H1 (cell line): Measurements from ENCODE around the gene DNAI2. TPM values are rescaled to one million over a fixed set of nuclear protein-coding genes. Genes with fewer than 3 reads are reported as not detected.

Experiments used
- CTCF ChIA-PET: fragments of 300-600 bp; sonication (Branson Sonifier 250); formaldehyde crosslinking; loops from one replicate; lab custom pipeline; 2021; ENCODE audit not compliant: partially characterized antibody; lab: Charles Lee
- POLR2A ChIA-PET: fragments of 300-600 bp; sonication (Branson Sonifier 250); formaldehyde crosslinking; loops from one replicate; lab custom pipeline; 2021; ENCODE audit warnings: inconsistent platforms; ENCODE audit not compliant: partially characterized antibody; lab: Charles Lee
- DNase-seq, 2 experiments: peaks; one replicate each; pipeline versions ENCODE4 v3.0.0 to v3.0.0-alpha.2; 2010 to 2022; ENCODE audit warnings: low spot score in 2 of 2, low read depth in 1 of 2, mixed read lengths in 1 of 2
- FAIRE-seq: peaks from 2 replicates; lab custom pipeline; 2011; peaks lifted over from hg19 to GRCh38; lab: Jason Lieb, UNC
- H2AFZ ChIP-seq: 2 replicates; pipeline ENCODE4 v1.8.1; 2012; ENCODE audit warnings: low read length, inconsistent platforms
- H2AK5ac ChIP-seq: 2 replicates; pipeline ENCODE4 v1.6.1; 2013; ENCODE audit warnings: low read depth, low read length
- H2BK120ac ChIP-seq: replicated peaks from 2 replicates; pipeline ENCODE3; 2013; ENCODE audit warnings: low read depth, low read length, inconsistent platforms
- H2BK12ac ChIP-seq: 2 replicates; pipeline ENCODE4 v1.6.1; 2013; ENCODE audit warnings: low read depth, low read length
- H2BK15ac ChIP-seq: 2 replicates; pipeline ENCODE4 v1.6.1; 2013; ENCODE audit warnings: low read length
- H2BK20ac ChIP-seq: 2 replicates; pipeline ENCODE4 v1.6.1; 2013; ENCODE audit warnings: low read length
- H2BK5ac ChIP-seq: 2 replicates; pipeline ENCODE4 v1.6.1; 2013; ENCODE audit warnings: low read depth, low read length
- H3K14ac ChIP-seq: 2 replicates; pipeline ENCODE4 v1.6.1; 2013; ENCODE audit warnings: inconsistent platforms; ENCODE audit not compliant: insufficient read length
- H3K18ac ChIP-seq: 2 replicates; pipeline ENCODE4 v1.6.1; 2013; ENCODE audit warnings: low read length; ENCODE audit errors: extremely low read depth
- H3K23ac ChIP-seq: 2 replicates; pipeline ENCODE4 v1.6.1; 2013; ENCODE audit warnings: inconsistent platforms; ENCODE audit not compliant: insufficient read length
- H3K23me2 ChIP-seq: 2 replicates; pipeline ENCODE4 v1.6.1; 2013; ENCODE audit warnings: low read depth, low read length
- H3K27ac ChIP-seq: 2 replicates; pipeline ENCODE4 v1.6.1; 2011; ENCODE audit warnings: low read depth, low read length, inconsistent platforms
- H3K27me3 ChIP-seq, 4 experiments: replicated peaks in 1 of 4; 1 replicate in 1 of 4; 2 replicates in 3 of 4; pipeline versions ENCODE4 v1.6.1 to v1.8.1; 2011 to 2013; ENCODE audit warnings: low read length in 3 of 4, mild to moderate bottlenecking in 3 of 4, inconsistent platforms in 2 of 4, mixed read lengths in 2 of 4, moderate library complexity in 1 of 4; ENCODE audit not compliant: control insufficient read depth in 3 of 4, insufficient read depth in 3 of 4; ENCODE audit errors: extremely low read depth in 1 of 4
- H3K36me3 ChIP-seq, 4 experiments: 2 replicates each; pipeline versions ENCODE4 v1.6.1 to v1.8.1; 2011 to 2013; ENCODE audit warnings: mild to moderate bottlenecking in 4 of 4, low read length in 3 of 4, moderate library complexity in 2 of 4, control low read depth in 1 of 4, inconsistent platforms in 1 of 4; ENCODE audit not compliant: insufficient read depth in 4 of 4, control insufficient read depth in 2 of 4
- H3K4ac ChIP-seq: replicated peaks from 2 replicates; pipeline ENCODE3; 2013; ENCODE audit warnings: low read length, low read depth, mixed read lengths, inconsistent platforms; ENCODE audit not compliant: insufficient read length
- H3K4me1 ChIP-seq, 4 experiments: replicated peaks in 1 of 4; 1 replicate in 1 of 4; 2 replicates in 3 of 4; pipeline versions ENCODE4 v1.6.1 to v1.8.1; 2011 to 2013; ENCODE audit warnings: low read length in 3 of 4, inconsistent platforms in 2 of 4, mixed read lengths in 1 of 4; ENCODE audit not compliant: insufficient read depth in 4 of 4, control insufficient read depth in 3 of 4
- H3K4me2 ChIP-seq, 2 experiments: 2 replicates each; pipeline versions ENCODE4 v1.6.1 to v1.8.1; 2011 to 2013; ENCODE audit warnings: low read depth in 2 of 2, low read length in 2 of 2, control low read depth in 1 of 2, inconsistent platforms in 1 of 2, mild to moderate bottlenecking in 1 of 2; ENCODE audit not compliant: insufficient read depth in 1 of 2
- H3K4me3 ChIP-seq, 4 experiments: fragments of 200-600, 300-600 bp in 1 of 4; sonication (generic), shearing (Covaris generic), sonication (Bioruptor Twin) in 1 of 4; 2 replicates each; pipeline versions ENCODE4 v1.5.1 to v1.8.1; 2011 to 2016; ENCODE audit warnings: low read length in 4 of 4, low read depth in 3 of 4, control low read depth in 2 of 4, inconsistent platforms in 2 of 4, mild to moderate bottlenecking in 2 of 4, mixed read lengths in 1 of 4, moderate library complexity in 1 of 4; ENCODE audit not compliant: insufficient read depth in 2 of 4; ENCODE audit errors: extremely low read depth in 1 of 4
- H3K56ac ChIP-seq: replicated peaks from 2 replicates; pipeline ENCODE3; 2013; ENCODE audit warnings: low read depth, mild to moderate bottlenecking, mixed read lengths, low read length, inconsistent platforms; ENCODE audit not compliant: insufficient read length
- H3K79me1 ChIP-seq: 2 replicates; pipeline ENCODE4 v1.6.1; 2013; ENCODE audit warnings: low read depth, low read length, control low read depth
- H3K79me2 ChIP-seq, 2 experiments: 2 replicates each; pipeline versions ENCODE4 v1.6.1 to v1.8.1; 2012 to 2013; ENCODE audit warnings: low read length in 2 of 2, mild to moderate bottlenecking in 2 of 2, inconsistent platforms in 1 of 2; ENCODE audit not compliant: insufficient read depth in 2 of 2, control insufficient read depth in 1 of 2
- H3K9ac ChIP-seq, 4 experiments: replicated peaks in 1 of 4; 1 replicate in 1 of 4; 2 replicates in 3 of 4; pipeline versions ENCODE4 v1.6.1 to v1.8.1; 2011 to 2013; ENCODE audit warnings: low read depth in 3 of 4, low read length in 3 of 4, control low read depth in 2 of 4, mild to moderate bottlenecking in 2 of 4, moderate library complexity in 2 of 4, inconsistent platforms in 1 of 4; ENCODE audit errors: extremely low read depth in 1 of 4
- H3K9me3 ChIP-seq, 2 experiments: 2 replicates each; pipeline versions ENCODE4 v1.6.1 to v1.8.1; 2012 to 2013; ENCODE audit warnings: mild to moderate bottlenecking in 2 of 2, moderate library complexity in 2 of 2, control low read depth in 1 of 2, inconsistent platforms in 1 of 2, low read depth in 1 of 2, low read length in 1 of 2, mixed read lengths in 1 of 2; ENCODE audit not compliant: insufficient read depth in 2 of 2
- H4K20me1 ChIP-seq, 2 experiments: replicated peaks in 1 of 2; 2 replicates each; pipeline versions ENCODE3 to v1.8.1; 2011 to 2013; ENCODE audit warnings: inconsistent platforms in 2 of 2, low read length in 2 of 2, mild to moderate bottlenecking in 1 of 2; ENCODE audit not compliant: insufficient read depth in 2 of 2, control insufficient read depth in 1 of 2
- H4K5ac ChIP-seq: 2 replicates; pipeline ENCODE4 v1.6.1; 2013; ENCODE audit warnings: low read length, low read depth, mixed read lengths, inconsistent platforms; ENCODE audit not compliant: insufficient read length
- H4K8ac ChIP-seq: 2 replicates; pipeline ENCODE4 v1.8.0; 2013; ENCODE audit warnings: mild to moderate bottlenecking, moderate library complexity, low read length, inconsistent platforms; ENCODE audit not compliant: insufficient read depth; ENCODE audit errors: extremely low read depth
- H4K91ac ChIP-seq: replicated peaks from 2 replicates; pipeline ENCODE3; 2013; ENCODE audit warnings: low read length, mixed read lengths, inconsistent platforms; ENCODE audit not compliant: insufficient read length
- BRCA1 ChIP-seq: IDR thresholded peaks from 2 replicates; pipeline ENCODE4 v1.6.1; 2012; ENCODE audit warnings: low read depth, low read length, improper control_type of control experiment
- GABPA ChIP-seq: IDR thresholded peaks from 2 replicates; pipeline ENCODE4 v1.6.1; 2011; ENCODE audit warnings: mild to moderate bottlenecking, low read length, moderate library complexity, borderline replicate concordance; ENCODE audit not compliant: insufficient read depth
- JUND ChIP-seq: IDR thresholded peaks from 2 replicates; pipeline ENCODE4 v1.6.1; 2011; ENCODE audit warnings: mild to moderate bottlenecking, improper control_type of control experiment, low read length
- NANOG ChIP-seq: IDR thresholded peaks from 2 replicates; pipeline ENCODE4 v1.6.1; 2011; ENCODE audit warnings: low read length, low read depth, mild to moderate bottlenecking, inconsistent platforms; ENCODE audit not compliant: insufficient read depth, poor library complexity, severe bottlenecking
- PHF8 ChIP-seq: fragments of 200-600 bp; sonication (generic); conservative IDR thresholded peaks from 2 replicates; pipeline ENCODE4 v1.7.1; 2012; ENCODE audit warnings: low read depth, mild to moderate bottlenecking, inconsistent platforms, low read length, moderate library complexity
- RFX5 ChIP-seq: IDR thresholded peaks from 2 replicates; pipeline ENCODE4 v1.6.1; 2011; ENCODE audit warnings: low read depth, low read length, improper control_type of control experiment, borderline replicate concordance
- RNF2 ChIP-seq: fragments of 200-900, 300-1000 bp; sonication (generic); IDR thresholded peaks from 2 replicates; pipeline ENCODE4 v1.7.1; 2016; ENCODE audit warnings: borderline replicate concordance, low read depth, mild to moderate bottlenecking, antibody characterized with exemption, low read length; ENCODE audit not compliant: poor library complexity, severe bottlenecking; ENCODE audit errors: missing control alignments
- RXRA ChIP-seq: IDR thresholded peaks from 2 replicates; pipeline ENCODE4 v1.6.1; 2011; ENCODE audit warnings: low read depth, mild to moderate bottlenecking, low read length, moderate library complexity; ENCODE audit not compliant: insufficient read depth
- SIX5 ChIP-seq: IDR thresholded peaks from 2 replicates; pipeline ENCODE4 v1.6.1; 2011; ENCODE audit warnings: mild to moderate bottlenecking, low read depth, low read length
- SP4 ChIP-seq: IDR thresholded peaks from 2 replicates; pipeline ENCODE4 v1.6.1; 2012; ENCODE audit warnings: low read length, inconsistent platforms
- TEAD4 ChIP-seq: IDR thresholded peaks from 2 replicates; pipeline ENCODE4 v1.6.1; 2012; ENCODE audit warnings: low read depth, low read length, inconsistent platforms, mixed read lengths
- WGBS, 2 experiments: shearing (Covaris generic) in 1 of 2; methylation state at CpG; one replicate each; pipeline versions ENCODE4 v1.1.6 to v1.1.7; 2013 to 2015; ENCODE audit warnings: low lambda C conversion rate in 2 of 2, mixed read lengths in 2 of 2, inconsistent platforms in 1 of 2, low coverage in 1 of 2, missing lambda C conversion rate in 1 of 2; ENCODE audit not compliant: insufficient replicate concordance in 2 of 2, insufficient coverage in 1 of 2, insufficient read length in 1 of 2; ENCODE audit errors: extremely low coverage in 1 of 2, missing lambda C conversion rate in 1 of 2; 5-methylcytosine and 5-hydroxymethylcytosine counted together
- polyA plus RNA-seq, 7 experiments: library from polyadenylated mRNA; depleted of rRNA in 3 of 7; stranded (reverse) in 5 of 7; unstranded in 2 of 7; fragments of >200 nt in 5 of 7; fragments of 200-250 nt in 2 of 7; gene quantifications; 1 replicate in 5 of 7; 2 replicates in 1 of 7; 4 replicates in 1 of 7; pipeline versions ENCODE4 v1.2.1 to v1.2.3, GENCODE V29; 2011 to 2013; ENCODE audit warnings: missing spikeins in 2 of 7, mixed read lengths in 2 of 7
- total RNA-seq: library from RNA; stranded (reverse); fragmentation: NEBNext Ultra II Directional; extraction: Animal tissue kit (Norgen Biotek cat#: 25700); gene quantifications from 2 replicates; pipeline ENCODE4 v1.2.1, GENCODE V29; 2021

DNAI2 gene
- total and polyA plus RNA-seq, 2 of the 8 experiments (the other 6 are each of a cell fraction or from before 2014, with no cell fraction given), result 0.08 to 0.15 TPM

- Histone ChIP-seq H3K18ac (no peak overlapping the region), H2BK20ac (no peak overlapping the region), H3K79me2 (no peaks in the 10 kb centered on the region), H2BK5ac (no peak overlapping the region), H4K91ac (no peak overlapping the region), H3K36me3 (peaks cover 0 to 10% (median 0%) of the 10 kb centered on the region in 4 experiments; a peak in 1 of 8 replicates), H3K4ac (no peak overlapping the region), H3K4me3 (no peak overlapping the region), H3K27ac (no peak overlapping the region), H2AFZ (no peak overlapping the region), H3K23me2 (peaks cover 2% of the 10 kb centered on the region; the same call in 1 of the 2 replicates), H3K27me3 (peaks cover 16 to 49% (median 33%) of the 10 kb centered on the region in 4 experiments), H4K5ac (no peak overlapping the region), H3K4me1 (peaks cover 0 to 8% (median 6%) of the 10 kb centered on the region in 4 experiments; a peak in 5 of 7 replicates), H2BK120ac (no peak overlapping the region), H4K20me1 (peaks cover 0 to 3% of the 10 kb centered on the region in 2 experiments), H2BK15ac (0 out of 2 replicates have a peak overlapping the region, but pooled peaks have one; percentile 61), H3K23ac (no peak overlapping the region), H2AK5ac (no peak overlapping the region), H3K9ac (no peak overlapping the region), H3K9me3 (no peaks in the 10 kb centered on the region), H2BK12ac (no peak overlapping the region), H3K79me1 (no peaks in the 10 kb centered on the region), H3K4me2 (no peak overlapping the region; a peak in 1 of 4 replicates), H4K8ac (no peak overlapping the region), H3K14ac (no peak overlapping the region), H3K56ac (no peak overlapping the region)
- CTCF ChIA-PET, result interaction anchor here (0.6 to 3.3 kb wide), 12 partner anchors 8 to 133 kb away, joined by 3 to 13 read pairs (median 4); no protein-coding TSS in a partner anchor
- POLR2A ChIA-PET, result interaction anchor here (1.3 kb wide), 1 partner anchor 9 kb away, joined by 3 read pairs; no protein-coding TSS in a partner anchor
- FAIRE-seq (no peak), DNase-seq (no peak)
- WGBS, 2 experiments, result 91% methylated on average over 9 of the region's 10 CpGs; no CpG with 5 or more reads in 1 of the 2 experiments
- TF ChIP-seq BRCA1, result no peak
- no peak for TF ChIP-seq TEAD4
- TF ChIP-seq GABPA, result no peak
- no peak for TF ChIP-seq RFX5
- no peak for TF ChIP-seq SP4
- TF ChIP-seq RXRA, result no peak
- no peak for TF ChIP-seq SIX5
- TF ChIP-seq PHF8, result no peak
- no peak for TF ChIP-seq JUND
- TF ChIP-seq NANOG, result no peak
- no peak for TF ChIP-seq RNF2
Measured at GRCh38 chr17:74354561-74354960, 80.5 kb downstream of the DNAI2 start.
